GM12872 (cell line): ENCODE measurements around the gene ITIH4.

Experiments used
- CTCF ChIP-seq: IDR thresholded peaks from 3 replicates; pipeline ENCODE4 v1.5.1; 2011; ENCODE audit warnings: low read depth, mild to moderate bottlenecking, low read length, moderate library complexity; ENCODE audit not compliant: insufficient read depth

The ITIH4 gene

GRCh38 chr3:52769786-52770455, 60.6 kb downstream of the ITIH4 start:
- TF ChIP-seq CTCF: no peak

GRCh38 chr3:52763466-52763865, 67.0 kb downstream of the ITIH4 start:
- no peak for TF ChIP-seq CTCF
